B cell (primary cell): Measurements from ENCODE around the gene CIC.

Source experiments
- EZH2 ChIP-seq: IDR thresholded peaks from 2 replicates; pipeline ENCODE4 v1.6.1; 2012; ENCODE audit warnings: borderline replicate concordance, low read depth, mild to moderate bottlenecking, moderate library complexity, low read length; ENCODE audit not compliant: insufficient read depth, poor library complexity, severe bottlenecking
- TF ChIP-seq, protein P1 (sequence below): fragments of 200-600 bp; IDR thresholded peaks from one replicate; pipeline ENCODE4 v1.8.0; 2022; ENCODE audit warnings: antibody characterized with exemption, mild to moderate bottlenecking

DNA sequence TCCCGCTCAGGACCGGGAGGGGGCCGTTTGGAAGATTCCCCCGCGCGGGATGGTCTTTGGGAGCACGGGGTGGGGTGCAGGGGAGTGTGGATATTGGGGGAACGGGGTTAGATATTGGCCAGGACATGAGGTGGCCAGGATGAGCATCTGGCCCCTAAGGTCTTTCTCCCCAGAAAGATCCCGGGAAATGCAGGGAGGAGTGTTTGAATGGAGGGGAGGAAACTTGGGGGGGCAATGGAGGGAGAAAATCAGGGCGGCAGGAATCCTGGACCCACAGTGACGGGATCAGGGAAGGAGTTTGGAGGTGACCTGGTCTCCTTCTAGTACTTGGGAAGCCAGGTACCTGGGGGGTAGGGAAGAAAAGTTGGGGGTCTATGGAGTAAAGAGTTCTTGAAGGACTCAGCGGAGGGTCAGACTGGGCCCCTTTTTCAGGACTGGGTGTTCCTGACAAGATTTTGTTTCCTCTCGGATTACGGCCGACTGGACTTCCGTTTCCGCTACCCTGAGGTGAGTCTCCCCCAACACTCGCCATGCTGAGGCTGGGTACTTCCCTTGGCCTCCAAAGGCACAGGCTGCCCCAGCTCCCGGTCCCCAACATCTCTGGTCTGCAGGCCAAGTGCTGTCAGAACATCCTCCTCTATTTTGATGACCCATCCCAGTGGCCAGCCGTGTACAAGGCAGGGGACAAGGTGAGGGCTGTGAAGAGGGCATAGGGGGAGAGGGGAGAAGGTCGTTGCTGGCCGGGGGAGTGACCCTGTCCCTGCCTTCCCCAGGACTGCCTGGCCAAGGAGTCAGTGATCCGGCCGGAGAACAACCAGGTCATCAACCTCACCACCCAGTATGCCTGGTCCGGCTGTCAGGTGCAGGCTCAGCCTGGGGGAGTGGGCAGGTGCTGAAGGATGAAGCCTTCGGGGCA lies 45.0 kb downstream of the CIC start:
- no peak for TF ChIP-seq EZH2
- TF ChIP-seq, protein P1, sequence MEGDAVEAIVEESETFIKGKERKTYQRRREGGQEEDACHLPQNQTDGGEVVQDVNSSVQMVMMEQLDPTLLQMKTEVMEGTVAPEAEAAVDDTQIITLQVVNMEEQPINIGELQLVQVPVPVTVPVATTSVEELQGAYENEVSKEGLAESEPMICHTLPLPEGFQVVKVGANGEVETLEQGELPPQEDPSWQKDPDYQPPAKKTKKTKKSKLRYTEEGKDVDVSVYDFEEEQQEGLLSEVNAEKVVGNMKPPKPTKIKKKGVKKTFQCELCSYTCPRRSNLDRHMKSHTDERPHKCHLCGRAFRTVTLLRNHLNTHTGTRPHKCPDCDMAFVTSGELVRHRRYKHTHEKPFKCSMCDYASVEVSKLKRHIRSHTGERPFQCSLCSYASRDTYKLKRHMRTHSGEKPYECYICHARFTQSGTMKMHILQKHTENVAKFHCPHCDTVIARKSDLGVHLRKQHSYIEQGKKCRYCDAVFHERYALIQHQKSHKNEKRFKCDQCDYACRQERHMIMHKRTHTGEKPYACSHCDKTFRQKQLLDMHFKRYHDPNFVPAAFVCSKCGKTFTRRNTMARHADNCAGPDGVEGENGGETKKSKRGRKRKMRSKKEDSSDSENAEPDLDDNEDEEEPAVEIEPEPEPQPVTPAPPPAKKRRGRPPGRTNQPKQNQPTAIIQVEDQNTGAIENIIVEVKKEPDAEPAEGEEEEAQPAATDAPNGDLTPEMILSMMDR, result no peak
